PFSK-1 (cell line): ENCODE results near the gene TMPRSS9.

Source experiments
- POLR2AphosphoS5 ChIP-seq: IDR thresholded peaks from 2 replicates; pipeline ENCODE4 v1.6.1; 2012; ENCODE audit warnings: low read depth, mild to moderate bottlenecking, control low read depth, low read length, moderate library complexity
- SIN3A ChIP-seq: IDR thresholded peaks from 2 replicates; pipeline ENCODE4 v1.6.1; 2012; ENCODE audit warnings: mild to moderate bottlenecking, low read length, moderate library complexity, borderline replicate concordance; ENCODE audit not compliant: insufficient read depth
- TF ChIP-seq, protein P1 (sequence below), 2 experiments: IDR thresholded peaks; 2 replicates each; pipeline versions ENCODE4 v1.6.1 to v1.8.0; 2011 to 2012; ENCODE audit warnings: low read depth in 2 of 2, low read length in 2 of 2, control low read depth in 1 of 2, inconsistent platforms in 1 of 2, mild to moderate bottlenecking in 1 of 2, moderate library complexity in 1 of 2; ENCODE audit not compliant: insufficient read depth in 1 of 2

DNA sequence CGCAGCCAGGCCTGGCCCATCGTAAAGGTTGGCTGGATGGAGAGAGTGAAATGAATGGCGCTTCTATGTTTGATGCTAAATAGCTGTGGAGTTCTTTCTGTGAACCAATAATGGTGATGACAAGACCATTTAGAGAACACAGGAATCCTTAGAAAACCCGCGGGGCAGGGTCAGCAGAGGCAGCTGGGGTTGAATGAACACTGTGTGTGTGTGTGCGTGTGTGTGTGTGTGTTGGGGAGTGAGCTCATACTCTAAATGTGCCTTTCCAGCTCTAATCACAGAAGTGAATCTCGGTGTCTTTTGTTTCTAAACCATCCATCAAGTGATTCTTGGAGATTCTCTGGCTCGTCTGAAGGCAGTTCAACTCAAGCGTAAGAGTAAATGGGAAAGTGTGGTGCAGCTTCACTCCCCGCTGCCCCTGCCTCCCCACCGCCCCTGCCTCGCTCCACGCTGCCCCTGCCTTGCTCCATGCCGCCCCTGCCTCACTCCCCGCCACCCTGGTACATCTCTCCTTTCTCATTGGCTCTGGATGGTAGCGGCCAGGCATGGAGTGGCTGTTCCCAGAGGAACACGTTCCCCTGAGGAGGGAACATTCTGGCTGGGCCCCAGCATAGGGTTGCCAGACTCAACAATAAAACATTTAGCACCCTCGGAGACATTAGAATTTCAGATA, 21.2 kb downstream of the TMPRSS9 start:
- TF ChIP-seq, protein P1, sequence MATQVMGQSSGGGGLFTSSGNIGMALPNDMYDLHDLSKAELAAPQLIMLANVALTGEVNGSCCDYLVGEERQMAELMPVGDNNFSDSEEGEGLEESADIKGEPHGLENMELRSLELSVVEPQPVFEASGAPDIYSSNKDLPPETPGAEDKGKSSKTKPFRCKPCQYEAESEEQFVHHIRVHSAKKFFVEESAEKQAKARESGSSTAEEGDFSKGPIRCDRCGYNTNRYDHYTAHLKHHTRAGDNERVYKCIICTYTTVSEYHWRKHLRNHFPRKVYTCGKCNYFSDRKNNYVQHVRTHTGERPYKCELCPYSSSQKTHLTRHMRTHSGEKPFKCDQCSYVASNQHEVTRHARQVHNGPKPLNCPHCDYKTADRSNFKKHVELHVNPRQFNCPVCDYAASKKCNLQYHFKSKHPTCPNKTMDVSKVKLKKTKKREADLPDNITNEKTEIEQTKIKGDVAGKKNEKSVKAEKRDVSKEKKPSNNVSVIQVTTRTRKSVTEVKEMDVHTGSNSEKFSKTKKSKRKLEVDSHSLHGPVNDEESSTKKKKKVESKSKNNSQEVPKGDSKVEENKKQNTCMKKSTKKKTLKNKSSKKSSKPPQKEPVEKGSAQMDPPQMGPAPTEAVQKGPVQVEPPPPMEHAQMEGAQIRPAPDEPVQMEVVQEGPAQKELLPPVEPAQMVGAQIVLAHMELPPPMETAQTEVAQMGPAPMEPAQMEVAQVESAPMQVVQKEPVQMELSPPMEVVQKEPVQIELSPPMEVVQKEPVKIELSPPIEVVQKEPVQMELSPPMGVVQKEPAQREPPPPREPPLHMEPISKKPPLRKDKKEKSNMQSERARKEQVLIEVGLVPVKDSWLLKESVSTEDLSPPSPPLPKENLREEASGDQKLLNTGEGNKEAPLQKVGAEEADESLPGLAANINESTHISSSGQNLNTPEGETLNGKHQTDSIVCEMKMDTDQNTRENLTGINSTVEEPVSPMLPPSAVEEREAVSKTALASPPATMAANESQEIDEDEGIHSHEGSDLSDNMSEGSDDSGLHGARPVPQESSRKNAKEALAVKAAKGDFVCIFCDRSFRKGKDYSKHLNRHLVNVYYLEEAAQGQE (IDR thresholded peaks at IDR 0.05; ENCODE audit: insufficient read depth in 1 of 2, low read depth in 2 of 2, low read length in 2 of 2) = no peak
- TF ChIP-seq POLR2AphosphoS5 (no peak), SIN3A (no peak)
